GM21381 (cell line): ENCODE data around the gene VAV1.
"Not testable (repeated sequence)": the region's sequence is repeated elsewhere in the genome, so short reads cannot be mapped to it uniquely, and the experiment has no call there.

ENCODE experiments used
- ATAC-seq: cut with Tn5 transposase; IDR thresholded peaks from one replicate; pipeline ENCODE4 v1.9.1; 2021; ENCODE audit warnings: mild to moderate bottlenecking, moderate library complexity; ENCODE audit not compliant: unreplicated experiment

Gene VAV1

GRCh38 chr19:6736917-6737283 is 35.6 kb upstream of the VAV1 start:
- no peak for ATAC-seq

- peak; percentile 60 for ATAC-seq
These were observed 35.1 kb upstream of the VAV1 start, which contains the start of gene GPR108 for GRCh38 chr19:6737284-6737872. Gene GPR108 (minus strand): TSS chr19:6737580. CDS start chr19:6737576, 4 bp downstream.

GRCh38 chr19:6737873-6738786 is 34.4 kb upstream of the VAV1 start:
- ATAC-seq: no peak

- ATAC-seq: no peak
These were observed 33.6 kb upstream of the VAV1 start for GRCh38 chr19:6738787-6739389.

- no peak for ATAC-seq
These were observed 33.1 kb upstream of the VAV1 start, which contains the start of gene TRIP10 for GRCh38 chr19:6739390-6739882. Gene TRIP10 (plus strand): TSS chr19:6739680. CDS start chr19:6739762, 82 bp downstream.

- ATAC-seq: no peak
These were observed 32.5 kb upstream of the VAV1 start for GRCh38 chr19:6739883-6740588.

GRCh38 chr19:6740589-6741343 is 31.7 kb upstream of the VAV1 start:
- ATAC-seq: no peak

- no peak for ATAC-seq
These were observed 29.4 kb upstream of the VAV1 start for GRCh38 chr19:6743066-6743465.

- ATAC-seq: no peak
These were observed 28.7 kb upstream of the VAV1 start for GRCh38 chr19:6743714-6744380.

GRCh38 chr19:6744381-6745301 is 27.9 kb upstream of the VAV1 start:
- ATAC-seq: no peak

DNA sequence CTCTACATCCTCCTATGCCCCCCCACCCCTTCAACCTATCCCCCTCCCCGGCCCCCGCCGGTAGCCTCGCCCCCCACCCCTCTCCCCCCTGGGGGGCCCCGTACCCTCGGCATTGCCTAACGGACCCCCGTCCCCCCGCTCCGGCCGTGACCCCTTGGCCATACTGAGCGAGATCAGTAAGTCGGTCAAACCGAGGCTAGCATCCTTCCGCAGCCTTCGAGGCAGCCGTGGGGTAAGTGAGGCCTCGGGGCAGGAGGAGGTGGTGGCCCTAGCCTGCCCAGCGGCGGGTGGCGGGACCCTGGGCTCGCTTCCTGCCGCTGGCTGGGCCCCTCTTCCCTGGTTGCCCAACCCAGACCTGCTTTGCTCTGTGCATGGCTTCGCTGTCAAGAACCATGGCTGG is 26.5 kb upstream of the VAV1 start:
- no peak for ATAC-seq

- ATAC-seq: not testable (repeated sequence)
These were observed 24.0 kb upstream of the VAV1 start for GRCh38 chr19:6748543-6748942.

DNA sequence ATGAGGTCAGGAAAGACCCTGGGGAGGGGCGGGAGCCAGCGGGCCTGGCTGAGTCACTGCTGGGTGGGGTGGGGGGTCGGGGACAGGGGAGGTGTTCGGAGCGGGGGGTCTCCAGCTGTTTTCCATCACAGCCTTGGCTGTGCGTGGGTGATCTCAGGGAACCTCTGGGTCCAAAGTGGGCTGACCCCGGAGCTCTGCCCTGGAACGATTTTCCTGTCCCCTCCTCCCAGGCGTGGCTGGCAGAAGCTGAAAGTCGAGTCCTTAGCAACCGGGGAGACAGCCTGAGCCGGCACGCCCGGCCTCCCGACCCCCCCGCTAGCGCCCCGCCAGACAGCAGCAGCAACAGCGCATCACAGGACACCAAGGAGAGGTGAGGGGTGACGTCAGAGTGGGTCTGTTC is 22.4 kb upstream of the VAV1 start:
- no peak for ATAC-seq

- ATAC-seq: no peak
These were observed 21.3 kb upstream of the VAV1 start for GRCh38 chr19:6751189-6751588.

DNA sequence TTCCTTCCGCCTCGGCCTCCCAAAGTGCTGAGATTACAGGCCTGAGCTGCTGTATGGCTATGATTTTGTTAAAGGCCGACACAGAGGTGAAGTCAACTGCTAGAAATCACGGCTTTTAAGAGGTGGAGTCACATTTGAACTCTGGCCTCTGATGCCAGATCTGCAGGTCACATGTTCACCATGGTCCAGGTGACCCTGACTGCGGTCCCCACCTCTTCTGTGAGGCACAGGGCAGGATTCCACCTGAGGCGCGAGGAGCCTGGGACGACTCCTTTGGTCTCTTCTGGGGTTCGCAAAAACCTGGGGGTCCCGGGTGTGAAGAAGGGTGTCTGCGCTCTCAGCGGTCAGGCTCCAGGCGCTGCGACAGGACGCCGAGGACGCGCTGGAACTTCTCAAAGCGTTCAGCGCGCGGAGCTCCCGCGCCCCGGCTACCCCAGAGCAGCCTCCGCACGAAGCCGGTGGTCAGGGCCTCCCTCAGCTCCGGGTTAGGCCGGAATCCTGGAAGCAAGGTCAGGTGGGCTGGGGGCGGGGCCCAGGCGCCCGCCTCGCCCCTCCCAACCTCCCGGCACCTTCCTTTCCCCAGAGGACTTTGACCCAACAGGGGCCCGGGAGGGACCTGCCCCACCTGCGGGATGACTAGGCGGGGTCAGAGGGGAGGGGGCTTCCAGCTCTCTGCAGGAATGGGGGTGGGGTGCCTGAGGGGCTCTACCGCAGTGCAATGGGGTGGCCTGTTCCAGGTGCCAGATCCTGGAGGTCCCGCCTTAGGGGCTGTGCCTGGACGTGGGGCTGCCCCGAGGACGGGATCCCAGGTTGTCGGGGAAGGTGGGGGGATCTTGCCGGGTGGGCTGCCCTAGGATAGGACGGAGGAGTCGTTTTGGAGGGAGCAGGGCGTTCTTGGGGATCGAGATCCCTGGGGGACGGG is 20.0 kb upstream of the VAV1 start:
- no peak for ATAC-seq

- ATAC-seq: peak; percentile 80
These were observed 19.1 kb upstream of the VAV1 start for GRCh38 chr19:6753178-6754031.

- no peak for ATAC-seq
These were observed 18.4 kb upstream of the VAV1 start for GRCh38 chr19:6754136-6754535.
